ENCODE results near the gene UPF1. TPM values are rescaled to one million over a fixed set of nuclear protein-coding genes. Genes with fewer than 3 reads are reported as not detected.
"Not testable (repeated sequence)": the region's sequence is repeated elsewhere in the genome, so short reads cannot be mapped to it uniquely, and the experiment has no call there.

The UPF1 gene
- total RNA-seq, 2 experiments from 2014 or later = 74.4 to 74.6 TPM

GRCh38 chr19:18897094-18898029 is 65.6 kb downstream of the UPF1 start:
- ChIA-PET CTCF (interaction anchor here (0.5 kb wide), 1 partner anchor 40 kb away, joined by 5 read pairs; no protein-coding TSS in a partner anchor), POLR2A (no interaction called here)
- Mint-ChIP-seq H3K27ac (no peak overlapping the region), H3K4me3 (no peak overlapping the region), H3K36me3 (ENCODE audit: low read depth) (no peaks in the 10 kb centered on the region), H3K4me1 (peaks cover 4% of the 10 kb centered on the region), H3K27me3 (peaks cover 30% of the 10 kb centered on the region), H3K9me3 (no peaks in the 10 kb centered on the region)
- DNase-seq = no peak

GRCh38 chr19:18898081-18898606 is 66.4 kb downstream of the UPF1 start:
- ChIA-PET POLR2A (no interaction called here), CTCF (interaction anchor here (0.5 kb wide), 1 partner anchor 39 kb away, joined by 5 read pairs; no protein-coding TSS in a partner anchor)
- Mint-ChIP-seq H3K9me3 (no peaks in the 10 kb centered on the region), H3K27me3 (peaks cover 29% of the 10 kb centered on the region), H3K4me3 (no peak overlapping the region), H3K36me3 (ENCODE audit: low read depth) (no peaks in the 10 kb centered on the region), H3K4me1 (peaks cover 4% of the 10 kb centered on the region), H3K27ac (no peak overlapping the region)
- no peak for DNase-seq

GRCh38 chr19:18898607-18899408 is 67.0 kb downstream of the UPF1 start:
- Mint-ChIP-seq H3K4me3 (no peak overlapping the region), H3K36me3 (ENCODE audit: low read depth) (no peaks in the 10 kb centered on the region), H3K9me3 (no peaks in the 10 kb centered on the region), H3K27me3 (peaks cover 24% of the 10 kb centered on the region), H3K4me1 (peaks cover 4% of the 10 kb centered on the region), H3K27ac (no peak overlapping the region)
- no peak for DNase-seq
- POLR2A ChIA-PET = no interaction called here
- CTCF ChIA-PET = no interaction called here

- DNase-seq = no peak
- H3K4me1 Mint-ChIP-seq = peaks cover 4% of the 10 kb centered on the region
- CTCF ChIA-PET = no interaction called here
- no peaks in the 10 kb centered on the region for H3K9me3 Mint-ChIP-seq
- H3K27me3 Mint-ChIP-seq = peaks cover 18% of the 10 kb centered on the region
- no peak overlapping the region for H3K4me3 Mint-ChIP-seq
- POLR2A ChIA-PET = interaction anchor here (1.1 kb wide), 1 partner anchor 20 kb away, joined by 3 read pairs; the partner anchor contains the start of genes COPE and DDX49
- no peaks in the 10 kb centered on the region for H3K36me3 Mint-ChIP-seq (ENCODE audit: low read depth)
- H3K27ac Mint-ChIP-seq = no peak overlapping the region
These were observed 68.1 kb downstream of the UPF1 start for GRCh38 chr19:18899624-18900560.

- Mint-ChIP-seq H3K9me3 (no peaks in the 10 kb centered on the region), H3K27me3 (peaks cover 14% of the 10 kb centered on the region), H3K27ac (no peak overlapping the region), H3K4me1 (peaks cover 2% of the 10 kb centered on the region), H3K36me3 (ENCODE audit: low read depth) (peaks cover 5% of the 10 kb centered on the region), H3K4me3 (no peak overlapping the region)
- DNase-seq = no peak
- POLR2A ChIA-PET = no interaction called here
- CTCF ChIA-PET = no interaction called here
These were observed 69.1 kb downstream of the UPF1 start for GRCh38 chr19:18900700-18901481.

- ChIA-PET POLR2A (no interaction called here), CTCF (no interaction called here)
- Mint-ChIP-seq H3K4me1 (peaks cover under 1% of the 10 kb centered on the region), H3K9me3 (no peaks in the 10 kb centered on the region), H3K4me3 (no peak overlapping the region), H3K27ac (no peak overlapping the region), H3K27me3 (peaks cover 12% of the 10 kb centered on the region), H3K36me3 (ENCODE audit: low read depth) (peaks cover 8% of the 10 kb centered on the region)
- no peak for DNase-seq
These were observed 69.7 kb downstream of the UPF1 start for GRCh38 chr19:18901491-18901890.

GRCh38 chr19:18902519-18902918 is 70.8 kb downstream of the UPF1 start:
- DNase-seq; H3K27ac Mint-ChIP-seq; H3K27me3 Mint-ChIP-seq; H3K9me3 Mint-ChIP-seq; H3K36me3 Mint-ChIP-seq (ENCODE audit: low read depth); H3K4me3 Mint-ChIP-seq; H3K4me1 Mint-ChIP-seq; CTCF ChIA-PET: not testable (repeated sequence)
- POLR2A ChIA-PET = interaction anchor here (1.1 kb wide), 1 partner anchor 17 kb away, joined by 3 read pairs; the partner anchor contains the start of genes COPE and DDX49

GRCh38 chr19:18903156-18904037 is 71.6 kb downstream of the UPF1 start:
- Mint-ChIP-seq H3K4me3 (no peak overlapping the region), H3K36me3 (ENCODE audit: low read depth) (peaks cover 8% of the 10 kb centered on the region), H3K27me3 (no peaks in the 10 kb centered on the region), H3K9me3 (no peaks in the 10 kb centered on the region), H3K4me1 (no peaks in the 10 kb centered on the region), H3K27ac (no peak overlapping the region)
- POLR2A ChIA-PET = interaction anchor here (1.1 kb wide), 1 partner anchor 16 kb away, joined by 3 read pairs; the partner anchor contains the start of genes COPE and DDX49
- CTCF ChIA-PET = no interaction called here
- no peak for DNase-seq

- H3K4me3 Mint-ChIP-seq = no peak overlapping the region
- no peak overlapping the region for H3K27ac Mint-ChIP-seq
- no peak for DNase-seq
- ChIA-PET CTCF (no interaction called here), POLR2A (no interaction called here)
- H3K4me1 Mint-ChIP-seq = no peaks in the 10 kb centered on the region
- no peaks in the 10 kb centered on the region for H3K27me3 Mint-ChIP-seq
- peaks cover 9% of the 10 kb centered on the region for H3K36me3 Mint-ChIP-seq (ENCODE audit: low read depth)
- no peaks in the 10 kb centered on the region for H3K9me3 Mint-ChIP-seq
These were observed 72.7 kb downstream of the UPF1 start for GRCh38 chr19:18904334-18905057.

- CTCF ChIA-PET = no interaction called here
- Mint-ChIP-seq H3K27ac (no peak overlapping the region), H3K27me3 (no peaks in the 10 kb centered on the region), H3K9me3 (no peaks in the 10 kb centered on the region), H3K36me3 (ENCODE audit: low read depth) (peaks cover 13% of the 10 kb centered on the region), H3K4me1 (no peaks in the 10 kb centered on the region), H3K4me3 (no peak overlapping the region)
- DNase-seq = no peak
- POLR2A ChIA-PET = no interaction called here
These were observed 73.3 kb downstream of the UPF1 start for GRCh38 chr19:18905058-18905456.
